Adrenal gland (tissue), 5 donors: ENCODE data around the gene FBXO36.

Experiments used
- CTCF ChIP-seq, 6 experiments: fragments of 450-650 bp in 4 of 6; fragments of 200-600 bp in 2 of 6; sonication (generic) in 1 of 6; IDR thresholded peaks; 1 replicate in 5 of 6; 2 replicates in 1 of 6; pipeline versions ENCODE4 v1.5.1 to v1.8.0; 2016 to 2021; ENCODE audit warnings: antibody characterized with exemption in 6 of 6, mild to moderate bottlenecking in 2 of 6, moderate library complexity in 1 of 6
- POLR2A ChIP-seq, 2 donors: fragments of 450-650 bp; IDR thresholded peaks; one replicate each; pipeline ENCODE4 v1.6.1; 2017; ENCODE audit warnings: antibody characterized with exemption in 2 of 2, mild to moderate bottlenecking in 2 of 2, moderate library complexity in 1 of 2
- donor health status: DM: no; HTN: no; CAD: no.

GRCh38 chr2:229925201-229925600 is 2.9 kb downstream of the FBXO36 start:
- TF ChIP-seq POLR2A (IDR thresholded peaks at IDR 0.05) (no peak), CTCF (IDR thresholded peaks at IDR 0.05) (no peak)
